Mesendoderm (in vitro differentiated cells): ENCODE measurements around the gene ZNF525. TPM values are rescaled to one million over a fixed set of nuclear protein-coding genes. Genes with fewer than 3 reads are reported as not detected.
A peak's percentile ranks its signal among the peaks of the same experiment; 100 is the strongest.

ENCODE experiments used
- DNase-seq: peaks from one replicate; pipeline ENCODE4 v3.0.0; 2013
- H2AK5ac ChIP-seq: 2 replicates; pipeline ENCODE4 v1.6.1; 2013; ENCODE audit warnings: low read length, inconsistent platforms
- H2BK120ac ChIP-seq: 2 replicates; pipeline ENCODE4 v1.6.1; 2013; ENCODE audit warnings: low read depth, mild to moderate bottlenecking, low read length, moderate library complexity, mixed read lengths
- H2BK15ac ChIP-seq: replicated peaks from 2 replicates; pipeline ENCODE4 v1.6.1; 2013; ENCODE audit warnings: low read depth, mild to moderate bottlenecking, moderate library complexity
- H2BK5ac ChIP-seq: 2 replicates; pipeline ENCODE4 v1.6.1; 2013; ENCODE audit warnings: low read length, inconsistent platforms
- H3K18ac ChIP-seq: 2 replicates; pipeline ENCODE4 v1.6.1; 2013; ENCODE audit warnings: mild to moderate bottlenecking, low read length, mixed read lengths
- H3K23ac ChIP-seq: one replicate; pipeline ENCODE4 v1.6.1; 2013; ENCODE audit warnings: low read length
- H3K27ac ChIP-seq: 2 replicates; pipeline ENCODE4 v1.5.1; 2013; ENCODE audit warnings: low read depth, mild to moderate bottlenecking, inconsistent platforms, low read length, moderate library complexity
- H3K27me3 ChIP-seq: 2 replicates; pipeline ENCODE4 v1.6.1; 2013; ENCODE audit warnings: low read length, control low read depth, mild to moderate bottlenecking, inconsistent platforms; ENCODE audit not compliant: insufficient read depth, poor library complexity
- H3K36me3 ChIP-seq: 2 replicates; pipeline ENCODE4 v1.6.1; 2013; ENCODE audit warnings: low read length, inconsistent platforms; ENCODE audit not compliant: control insufficient read depth, insufficient read depth
- H3K4ac ChIP-seq: one replicate; pipeline ENCODE4 v1.6.1; 2013; ENCODE audit warnings: low read depth, mild to moderate bottlenecking, low read length, moderate library complexity
- H3K4me1 ChIP-seq: 2 replicates; pipeline ENCODE4 v1.6.1; 2013; ENCODE audit warnings: low read depth, low read length, inconsistent platforms; ENCODE audit not compliant: control insufficient read depth
- H3K4me2 ChIP-seq: 2 replicates; pipeline ENCODE4 v1.6.1; 2013; ENCODE audit warnings: low read length
- H3K4me3 ChIP-seq: 2 replicates; pipeline ENCODE4 v1.5.1; 2013; ENCODE audit warnings: mild to moderate bottlenecking, low read length
- H3K56ac ChIP-seq: one replicate; pipeline ENCODE4 v1.6.1; 2013; ENCODE audit warnings: low read length
- H3K79me1 ChIP-seq: 2 replicates; pipeline ENCODE4 v1.6.1; 2013; ENCODE audit warnings: low read length, inconsistent platforms
- H3K79me2 ChIP-seq: 2 replicates; pipeline ENCODE4 v1.6.1; 2013; ENCODE audit warnings: mild to moderate bottlenecking, low read length; ENCODE audit not compliant: control insufficient read depth, insufficient read depth
- H3K9ac ChIP-seq: 2 replicates; pipeline ENCODE4 v1.6.1; 2013; ENCODE audit warnings: low read length, inconsistent platforms
- H4K5ac ChIP-seq: one replicate; pipeline ENCODE4 v1.6.1; 2013; ENCODE audit warnings: low read length
- H4K8ac ChIP-seq: one replicate; pipeline ENCODE4 v1.6.1; 2013; ENCODE audit warnings: low read depth, mild to moderate bottlenecking, control low read depth, low read length, moderate library complexity
- WGBS: extraction: QIAGEN DNeasy Blood & Tissue Kit; methylation state at CpG from one replicate; pipeline ENCODE4 v1.1.7; 2013; ENCODE audit warnings: low lambda C conversion rate, missing lambda C conversion rate; ENCODE audit not compliant: insufficient coverage; ENCODE audit errors: extremely low coverage; 5-methylcytosine and 5-hydroxymethylcytosine counted together
- polyA plus RNA-seq, 2 experiments: library from polyadenylated mRNA; stranded (reverse); fragments of 200-250 nt; gene quantifications; one replicate each; pipeline ENCODE4 v1.2.3, GENCODE V29; 2013

Gene ZNF525
- 13.2 TPM for polyA plus RNA-seq (2013, experiment 1 of 2)
- 12.1 TPM for polyA plus RNA-seq (2013, experiment 2 of 2)

DNA sequence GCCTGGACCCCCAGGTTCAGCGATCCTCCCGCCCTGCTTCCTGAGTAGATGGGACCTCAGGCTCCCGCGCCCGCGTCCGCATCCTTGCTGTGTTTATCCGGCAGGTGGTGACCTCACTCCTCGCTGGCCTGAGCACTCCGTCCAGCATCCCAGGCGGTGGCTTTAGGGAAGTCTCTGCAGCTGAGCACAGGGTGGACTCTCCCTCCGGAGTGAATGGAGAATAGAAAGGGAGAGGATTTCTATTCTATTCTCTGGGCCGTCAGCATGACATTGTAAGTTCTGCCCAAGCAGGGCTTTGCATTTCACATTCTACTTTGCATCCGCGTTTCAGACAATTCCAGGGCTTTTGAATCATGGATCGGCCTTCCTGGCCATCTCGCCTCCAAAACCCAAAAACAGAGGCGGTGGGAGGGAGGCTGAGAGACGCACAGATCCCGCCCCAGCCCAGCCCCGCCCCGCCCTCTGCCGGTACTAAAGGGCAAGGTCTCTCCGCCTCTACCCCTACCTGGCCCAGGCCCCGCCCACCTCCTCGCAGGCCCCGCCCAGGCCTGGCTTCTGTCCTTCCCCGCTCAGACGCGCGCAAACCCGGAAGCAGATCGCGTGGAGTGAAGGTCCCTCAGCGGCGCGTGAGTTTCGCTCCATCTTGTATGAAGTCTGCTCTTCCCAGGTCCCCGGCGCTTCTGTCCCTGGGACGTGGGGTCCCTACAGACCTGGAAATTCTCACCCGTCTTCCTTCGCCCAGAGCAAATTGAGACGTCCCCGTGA lies at the start of gene ZNF525:
Gene ZNF525, plus strand, starts transcription at position 572 of the 765 bp plus-strand sequence. CDS start 6,577 bp downstream, outside the sequence.
- peak within 1 kb of the TSS; percentile 16 for H4K8ac ChIP-seq
- no peak within 1 kb of the TSS for H2BK120ac ChIP-seq
- H3K56ac ChIP-seq: peak within 1 kb of the TSS; percentile 85
- no peaks in the 10 kb centered on the region for H3K27me3 ChIP-seq
- H3K27ac ChIP-seq: peak within 1 kb of the TSS; percentile 55
- peak; percentile 94 for DNase-seq
- WGBS: no CpG with 5 or more reads among the region's 45 CpGs
- H3K18ac ChIP-seq: no peak within 1 kb of the TSS
- peak within 1 kb of the TSS; percentile 94 for H3K4me3 ChIP-seq
- H3K9ac ChIP-seq: peak within 1 kb of the TSS; percentile 86
- H2AK5ac ChIP-seq: no peak within 1 kb of the TSS
- H3K4me1 ChIP-seq: no peaks in the 10 kb centered on the region
- no peaks in the 10 kb centered on the region for H3K36me3 ChIP-seq
- H3K4ac ChIP-seq: no peak within 1 kb of the TSS
- peak within 1 kb of the TSS; percentile 90 for H3K4me2 ChIP-seq
- H2BK15ac ChIP-seq: no peak within 1 kb of the TSS
- no peak within 1 kb of the TSS for H3K23ac ChIP-seq
- H2BK5ac ChIP-seq: no peak within 1 kb of the TSS
- no peak within 1 kb of the TSS for H4K5ac ChIP-seq
- peaks cover 3% of the 10 kb centered on the region for H3K79me2 ChIP-seq
- peaks cover 2% of the 10 kb centered on the region for H3K79me1 ChIP-seq

- DNase-seq: no peak
These were observed 36.5 kb upstream of the ZNF525 start for GRCh38 chr19:53328967-53329366.

DNA sequence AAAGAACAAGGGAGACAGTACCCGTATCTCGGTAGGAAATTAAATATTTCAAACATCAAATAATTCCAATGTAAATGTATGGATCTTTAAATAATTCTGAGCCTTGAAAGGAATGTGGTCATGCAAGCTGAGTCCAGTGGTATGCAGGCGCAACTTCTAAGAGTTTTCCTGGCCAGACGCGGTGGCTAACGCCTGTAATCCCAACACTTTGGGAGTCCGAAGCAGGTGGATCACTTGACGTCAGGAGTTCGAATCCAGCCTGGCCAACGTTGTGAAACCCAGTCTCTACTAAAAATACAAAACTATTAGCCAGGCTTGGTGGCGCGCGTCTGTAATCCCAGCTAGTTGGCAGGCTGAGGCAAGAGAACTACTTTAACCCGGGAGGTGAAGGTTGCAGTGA lies 33.0 kb upstream of the ZNF525 start:
- no peak overlapping the region for H3K18ac ChIP-seq
- DNase-seq: no peak
- H2BK5ac ChIP-seq: no peak overlapping the region
- H3K79me2 ChIP-seq: no peaks in the 10 kb centered on the region
- no peaks in the 10 kb centered on the region for H3K36me3 ChIP-seq
- no peak overlapping the region for H3K4me2 ChIP-seq
- H3K79me1 ChIP-seq: no peaks in the 10 kb centered on the region
- no peak overlapping the region for H2BK120ac ChIP-seq
- no peak overlapping the region for H3K27ac ChIP-seq
- WGBS: no CpG with 5 or more reads among the region's 14 CpGs
- H2BK15ac ChIP-seq: no peak overlapping the region
- H2AK5ac ChIP-seq: no peak overlapping the region
- H3K9ac ChIP-seq: no peak overlapping the region
- H4K5ac ChIP-seq: no peak overlapping the region
- no peaks in the 10 kb centered on the region for H3K27me3 ChIP-seq
- H4K8ac ChIP-seq: no peak overlapping the region
- H3K4ac ChIP-seq: no peak overlapping the region
- no peak overlapping the region for H3K23ac ChIP-seq
- no peak overlapping the region for H3K56ac ChIP-seq
- H3K4me1 ChIP-seq: no peaks in the 10 kb centered on the region
- H3K4me3 ChIP-seq: no peak overlapping the region

More at GRCh38 chr19:53328967-53329366, 36.5 kb upstream of the ZNF525 start:
- H3K4me3 ChIP-seq: no peak overlapping the region
- no peaks in the 10 kb centered on the region for H3K36me3 ChIP-seq
- no peaks in the 10 kb centered on the region for H3K79me1 ChIP-seq
- H3K79me2 ChIP-seq: no peaks in the 10 kb centered on the region
- H3K4me1 ChIP-seq: no peaks in the 10 kb centered on the region
- H2AK5ac ChIP-seq: no peak overlapping the region
- H4K5ac ChIP-seq: no peak overlapping the region
- H3K18ac ChIP-seq: no peak overlapping the region
- H2BK120ac ChIP-seq: no peak overlapping the region
- no peak overlapping the region for H3K56ac ChIP-seq
- H2BK5ac ChIP-seq: no peak overlapping the region
- H3K23ac ChIP-seq: no peak overlapping the region
- H3K27ac ChIP-seq: no peak overlapping the region
- H3K27me3 ChIP-seq: no peaks in the 10 kb centered on the region
- H4K8ac ChIP-seq: no peak overlapping the region
- H3K4ac ChIP-seq: no peak overlapping the region
- H2BK15ac ChIP-seq: no peak overlapping the region
- H3K4me2 ChIP-seq: no peak overlapping the region
- H3K9ac ChIP-seq: no peak overlapping the region
- WGBS: no CpG with 5 or more reads among the region's 24 CpGs

DNA sequence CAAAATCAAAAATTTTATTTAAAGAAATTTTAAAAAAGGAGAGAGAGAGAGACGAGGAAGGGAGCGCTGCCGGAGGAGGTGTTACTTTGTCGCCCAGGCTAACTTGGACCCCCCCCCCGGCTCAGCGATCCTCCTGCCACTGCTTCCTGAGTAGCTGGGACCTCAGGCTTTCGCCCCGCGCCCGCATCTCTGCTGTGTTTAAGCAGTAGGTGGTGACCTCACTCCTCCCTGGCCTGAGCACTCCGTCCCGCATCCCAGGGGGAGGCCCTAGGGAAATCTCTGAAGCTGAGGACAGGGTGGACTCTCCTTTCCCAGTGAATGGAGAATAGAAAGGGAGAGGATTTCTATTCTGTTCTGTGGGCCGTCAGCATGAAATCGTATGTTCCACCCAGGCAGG lies 32.4 kb upstream of the ZNF525 start:
- H3K36me3 ChIP-seq: no peaks in the 10 kb centered on the region
- no peaks in the 10 kb centered on the region for H3K79me1 ChIP-seq
- H3K9ac ChIP-seq: peak overlapping the region; percentile 68
- peak overlapping the region; percentile 66 for H3K4me2 ChIP-seq
- no CpG with 5 or more reads among the region's 14 CpGs for WGBS
- no peak overlapping the region for H4K8ac ChIP-seq
- H4K5ac ChIP-seq: no peak overlapping the region
- H3K4me3 ChIP-seq: peak overlapping the region; percentile 20
- H3K4ac ChIP-seq: no peak overlapping the region
- H3K27me3 ChIP-seq: no peaks in the 10 kb centered on the region
- DNase-seq: peak; percentile 85
- no peak overlapping the region for H3K23ac ChIP-seq
- H2BK15ac ChIP-seq: no peak overlapping the region
- no peak overlapping the region for H2BK120ac ChIP-seq
- H2BK5ac ChIP-seq: no peak overlapping the region
- H3K79me2 ChIP-seq: no peaks in the 10 kb centered on the region
- no peaks in the 10 kb centered on the region for H3K4me1 ChIP-seq
- H3K27ac ChIP-seq: peak overlapping the region; percentile 48
- H3K56ac ChIP-seq: peak overlapping the region; percentile 74
- no peak overlapping the region for H3K18ac ChIP-seq
- no peak overlapping the region for H2AK5ac ChIP-seq

DNA sequence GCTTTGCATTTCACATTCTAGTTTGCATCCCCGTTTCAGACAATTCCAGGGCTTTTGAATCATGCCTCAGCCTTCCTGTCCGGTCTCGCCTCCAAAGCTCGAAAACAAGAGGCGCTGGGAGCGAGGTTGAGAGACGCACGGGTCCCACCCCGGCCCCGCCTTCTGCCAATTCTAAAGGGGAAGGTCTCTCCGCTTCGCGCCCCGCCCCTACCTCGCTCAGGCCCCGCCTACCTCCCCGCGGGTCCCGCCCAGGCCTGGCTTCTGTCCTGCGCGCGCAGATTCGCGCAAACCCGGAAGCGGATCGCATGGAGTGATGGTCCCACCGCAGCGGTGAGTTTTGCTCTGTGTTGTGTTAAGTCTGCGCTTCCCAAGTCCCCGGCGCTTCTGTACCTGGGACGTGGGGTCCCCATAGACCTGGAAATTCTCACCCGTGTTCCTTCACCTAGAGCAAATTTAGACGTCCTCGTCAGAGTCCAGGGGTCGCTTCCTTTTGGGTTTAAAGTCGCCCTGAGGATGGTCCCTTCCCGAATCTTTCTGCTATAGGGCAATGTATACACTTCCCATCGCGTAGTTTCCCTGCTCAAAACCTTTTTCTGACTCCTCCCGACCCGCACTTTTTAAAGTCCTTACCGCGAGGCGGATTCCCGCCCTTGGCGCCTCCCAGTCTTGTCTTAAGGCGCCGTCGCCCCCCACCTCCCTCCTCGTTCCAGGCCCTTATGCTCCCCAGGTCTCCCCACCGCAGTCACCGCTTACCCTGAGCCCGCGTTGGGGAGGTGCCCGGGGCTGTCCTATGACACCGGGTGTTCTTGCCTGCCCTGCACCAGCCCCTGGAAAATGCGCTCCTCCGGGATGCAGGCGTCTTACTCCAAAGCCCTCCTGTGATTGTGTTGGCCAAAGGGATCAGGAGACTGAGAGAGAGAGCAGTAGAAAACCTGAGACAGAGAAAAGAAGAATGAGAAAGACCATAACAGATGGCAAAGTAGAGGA lies 31.7 kb upstream of the ZNF525 start, which contains the start of gene ZNF845:
Gene ZNF845, plus strand, starts transcription at position 287 of the 987 bp plus-strand sequence. CDS start 7,559 bp downstream, outside the sequence.
- Histone ChIP-seq H3K4ac (peak within 1 kb of the TSS; percentile 38), H3K9ac (peak within 1 kb of the TSS; percentile 90), H3K79me1 (peaks cover 1% of the 10 kb centered on the region), H3K4me1 (no peaks in the 10 kb centered on the region), H2AK5ac (no peak within 1 kb of the TSS), H3K18ac (peak within 1 kb of the TSS; percentile 34), H3K4me2 (peak within 1 kb of the TSS; percentile 66), H2BK15ac (no peak within 1 kb of the TSS), H3K4me3 (peak within 1 kb of the TSS; percentile 98), H3K27ac (peak within 1 kb of the TSS; percentile 48), H2BK5ac (no peak within 1 kb of the TSS), H3K56ac (peak within 1 kb of the TSS; percentile 92), H2BK120ac (no peak within 1 kb of the TSS), H3K79me2 (no peaks in the 10 kb centered on the region), H3K23ac (peak within 1 kb of the TSS; percentile 80), H4K5ac (no peak within 1 kb of the TSS), H3K27me3 (no peaks in the 10 kb centered on the region), H3K36me3 (no peaks in the 10 kb centered on the region), H4K8ac (no peak within 1 kb of the TSS)
- WGBS: no CpG with 5 or more reads among the region's 61 CpGs
- DNase-seq: peak; percentile 96
